ENCODE data around the gene TUBB.

DNA sequence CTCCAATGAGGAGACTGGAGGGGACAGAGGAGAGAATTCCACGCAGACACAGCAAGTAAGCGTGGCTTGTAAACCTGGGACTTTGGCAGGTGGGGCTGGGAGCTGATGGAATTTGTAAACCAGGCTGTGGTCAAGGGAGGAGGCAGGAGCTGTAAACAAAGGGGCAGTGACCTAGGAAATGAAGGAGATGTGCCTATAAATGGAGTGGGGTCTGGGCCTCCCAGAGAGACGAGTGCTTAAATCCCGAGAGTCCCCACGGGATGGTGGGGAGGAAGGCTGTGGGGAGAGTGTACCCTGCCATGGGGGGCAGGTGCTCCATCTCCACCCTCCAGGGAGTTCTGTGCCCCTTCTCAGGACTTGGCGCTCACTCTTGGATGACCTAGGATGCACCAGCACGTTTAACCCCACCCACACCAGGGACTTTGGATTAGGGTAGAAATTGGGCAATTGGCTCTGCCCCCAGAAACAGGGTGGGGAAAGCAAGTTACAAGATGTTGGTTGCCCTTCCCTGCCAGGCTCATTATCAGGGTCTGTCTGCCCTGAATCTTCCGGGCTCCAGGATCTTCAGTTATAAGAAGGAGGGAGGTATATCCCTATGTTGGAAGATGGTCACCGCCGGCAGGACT is 43.4 kb upstream of the TUBB start:
- TF ChIP-seq, protein P1, sequence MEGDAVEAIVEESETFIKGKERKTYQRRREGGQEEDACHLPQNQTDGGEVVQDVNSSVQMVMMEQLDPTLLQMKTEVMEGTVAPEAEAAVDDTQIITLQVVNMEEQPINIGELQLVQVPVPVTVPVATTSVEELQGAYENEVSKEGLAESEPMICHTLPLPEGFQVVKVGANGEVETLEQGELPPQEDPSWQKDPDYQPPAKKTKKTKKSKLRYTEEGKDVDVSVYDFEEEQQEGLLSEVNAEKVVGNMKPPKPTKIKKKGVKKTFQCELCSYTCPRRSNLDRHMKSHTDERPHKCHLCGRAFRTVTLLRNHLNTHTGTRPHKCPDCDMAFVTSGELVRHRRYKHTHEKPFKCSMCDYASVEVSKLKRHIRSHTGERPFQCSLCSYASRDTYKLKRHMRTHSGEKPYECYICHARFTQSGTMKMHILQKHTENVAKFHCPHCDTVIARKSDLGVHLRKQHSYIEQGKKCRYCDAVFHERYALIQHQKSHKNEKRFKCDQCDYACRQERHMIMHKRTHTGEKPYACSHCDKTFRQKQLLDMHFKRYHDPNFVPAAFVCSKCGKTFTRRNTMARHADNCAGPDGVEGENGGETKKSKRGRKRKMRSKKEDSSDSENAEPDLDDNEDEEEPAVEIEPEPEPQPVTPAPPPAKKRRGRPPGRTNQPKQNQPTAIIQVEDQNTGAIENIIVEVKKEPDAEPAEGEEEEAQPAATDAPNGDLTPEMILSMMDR (IDR thresholded peaks at IDR 0.05) = no peak
- no peak for TF ChIP-seq SIN3A (IDR thresholded peaks at IDR 0.05; ENCODE audit: borderline replicate concordance, insufficient read depth, low read depth, low read length)
- no peak for TF ChIP-seq POLR2AphosphoS5 (IDR thresholded peaks at IDR 0.05; ENCODE audit: low read depth, low read length)
- TF ChIP-seq TCF7L2 (IDR thresholded peaks at IDR 0.05; ENCODE audit: low read depth, low read length) = no peak

Measured in Panc1 (cell line).